H1 (cell line): Measurements from ENCODE around the gene KIR3DL2. TPM values are rescaled to one million over a fixed set of nuclear protein-coding genes. Genes with fewer than 3 reads are reported as not detected.

Experiments
- CTCF ChIA-PET: fragments of 300-600 bp; sonication (Branson Sonifier 250); formaldehyde crosslinking; loops from one replicate; lab custom pipeline; 2021; ENCODE audit not compliant: partially characterized antibody; lab: Charles Lee
- POLR2A ChIA-PET: fragments of 300-600 bp; sonication (Branson Sonifier 250); formaldehyde crosslinking; loops from one replicate; lab custom pipeline; 2021; ENCODE audit warnings: inconsistent platforms; ENCODE audit not compliant: partially characterized antibody; lab: Charles Lee
- DNase-seq, 2 experiments: peaks; one replicate each; pipeline versions ENCODE4 v3.0.0 to v3.0.0-alpha.2; 2010 to 2022; ENCODE audit warnings: low spot score in 2 of 2, low read depth in 1 of 2, mixed read lengths in 1 of 2
- FAIRE-seq: peaks from 2 replicates; lab custom pipeline; 2011; peaks lifted over from hg19 to GRCh38; lab: Jason Lieb, UNC
- H2AFZ ChIP-seq: 2 replicates; pipeline ENCODE4 v1.8.1; 2012; ENCODE audit warnings: low read length, inconsistent platforms
- H2AK5ac ChIP-seq: 2 replicates; pipeline ENCODE4 v1.6.1; 2013; ENCODE audit warnings: low read depth, low read length
- H2BK120ac ChIP-seq: replicated peaks from 2 replicates; pipeline ENCODE3; 2013; ENCODE audit warnings: low read depth, low read length, inconsistent platforms
- H2BK12ac ChIP-seq: 2 replicates; pipeline ENCODE4 v1.6.1; 2013; ENCODE audit warnings: low read depth, low read length
- H2BK15ac ChIP-seq: 2 replicates; pipeline ENCODE4 v1.6.1; 2013; ENCODE audit warnings: low read length
- H2BK20ac ChIP-seq: 2 replicates; pipeline ENCODE4 v1.6.1; 2013; ENCODE audit warnings: low read length
- H2BK5ac ChIP-seq: 2 replicates; pipeline ENCODE4 v1.6.1; 2013; ENCODE audit warnings: low read depth, low read length
- H3K14ac ChIP-seq: 2 replicates; pipeline ENCODE4 v1.6.1; 2013; ENCODE audit warnings: inconsistent platforms; ENCODE audit not compliant: insufficient read length
- H3K18ac ChIP-seq: 2 replicates; pipeline ENCODE4 v1.6.1; 2013; ENCODE audit warnings: low read length; ENCODE audit errors: extremely low read depth
- H3K23ac ChIP-seq: 2 replicates; pipeline ENCODE4 v1.6.1; 2013; ENCODE audit warnings: inconsistent platforms; ENCODE audit not compliant: insufficient read length
- H3K23me2 ChIP-seq: 2 replicates; pipeline ENCODE4 v1.6.1; 2013; ENCODE audit warnings: low read depth, low read length
- H3K27ac ChIP-seq: 2 replicates; pipeline ENCODE4 v1.6.1; 2011; ENCODE audit warnings: low read depth, low read length, inconsistent platforms
- H3K27me3 ChIP-seq, 4 experiments: replicated peaks in 1 of 4; 1 replicate in 1 of 4; 2 replicates in 3 of 4; pipeline versions ENCODE4 v1.6.1 to v1.8.1; 2011 to 2013; ENCODE audit warnings: low read length in 3 of 4, mild to moderate bottlenecking in 3 of 4, inconsistent platforms in 2 of 4, mixed read lengths in 2 of 4, moderate library complexity in 1 of 4; ENCODE audit not compliant: control insufficient read depth in 3 of 4, insufficient read depth in 3 of 4; ENCODE audit errors: extremely low read depth in 1 of 4
- H3K36me3 ChIP-seq, 4 experiments: 2 replicates each; pipeline versions ENCODE4 v1.6.1 to v1.8.1; 2011 to 2013; ENCODE audit warnings: mild to moderate bottlenecking in 4 of 4, low read length in 3 of 4, moderate library complexity in 2 of 4, control low read depth in 1 of 4, inconsistent platforms in 1 of 4; ENCODE audit not compliant: insufficient read depth in 4 of 4, control insufficient read depth in 2 of 4
- H3K4ac ChIP-seq: replicated peaks from 2 replicates; pipeline ENCODE3; 2013; ENCODE audit warnings: low read length, low read depth, mixed read lengths, inconsistent platforms; ENCODE audit not compliant: insufficient read length
- H3K4me1 ChIP-seq, 4 experiments: replicated peaks in 1 of 4; 1 replicate in 1 of 4; 2 replicates in 3 of 4; pipeline versions ENCODE4 v1.6.1 to v1.8.1; 2011 to 2013; ENCODE audit warnings: low read length in 3 of 4, inconsistent platforms in 2 of 4, mixed read lengths in 1 of 4; ENCODE audit not compliant: insufficient read depth in 4 of 4, control insufficient read depth in 3 of 4
- H3K4me2 ChIP-seq, 2 experiments: 2 replicates each; pipeline versions ENCODE4 v1.6.1 to v1.8.1; 2011 to 2013; ENCODE audit warnings: low read depth in 2 of 2, low read length in 2 of 2, control low read depth in 1 of 2, inconsistent platforms in 1 of 2, mild to moderate bottlenecking in 1 of 2; ENCODE audit not compliant: insufficient read depth in 1 of 2
- H3K4me3 ChIP-seq, 4 experiments: fragments of 200-600, 300-600 bp in 1 of 4; sonication (generic), shearing (Covaris generic), sonication (Bioruptor Twin) in 1 of 4; 2 replicates each; pipeline versions ENCODE4 v1.5.1 to v1.8.1; 2011 to 2016; ENCODE audit warnings: low read length in 4 of 4, low read depth in 3 of 4, control low read depth in 2 of 4, inconsistent platforms in 2 of 4, mild to moderate bottlenecking in 2 of 4, mixed read lengths in 1 of 4, moderate library complexity in 1 of 4; ENCODE audit not compliant: insufficient read depth in 2 of 4; ENCODE audit errors: extremely low read depth in 1 of 4
- H3K56ac ChIP-seq: replicated peaks from 2 replicates; pipeline ENCODE3; 2013; ENCODE audit warnings: low read depth, mild to moderate bottlenecking, mixed read lengths, low read length, inconsistent platforms; ENCODE audit not compliant: insufficient read length
- H3K79me1 ChIP-seq: 2 replicates; pipeline ENCODE4 v1.6.1; 2013; ENCODE audit warnings: low read depth, low read length, control low read depth
- H3K79me2 ChIP-seq, 2 experiments: 2 replicates each; pipeline versions ENCODE4 v1.6.1 to v1.8.1; 2012 to 2013; ENCODE audit warnings: low read length in 2 of 2, mild to moderate bottlenecking in 2 of 2, inconsistent platforms in 1 of 2; ENCODE audit not compliant: insufficient read depth in 2 of 2, control insufficient read depth in 1 of 2
- H3K9ac ChIP-seq, 4 experiments: replicated peaks in 1 of 4; 1 replicate in 1 of 4; 2 replicates in 3 of 4; pipeline versions ENCODE4 v1.6.1 to v1.8.1; 2011 to 2013; ENCODE audit warnings: low read depth in 3 of 4, low read length in 3 of 4, control low read depth in 2 of 4, mild to moderate bottlenecking in 2 of 4, moderate library complexity in 2 of 4, inconsistent platforms in 1 of 4; ENCODE audit errors: extremely low read depth in 1 of 4
- H3K9me3 ChIP-seq, 2 experiments: 2 replicates each; pipeline versions ENCODE4 v1.6.1 to v1.8.1; 2012 to 2013; ENCODE audit warnings: mild to moderate bottlenecking in 2 of 2, moderate library complexity in 2 of 2, control low read depth in 1 of 2, inconsistent platforms in 1 of 2, low read depth in 1 of 2, low read length in 1 of 2, mixed read lengths in 1 of 2; ENCODE audit not compliant: insufficient read depth in 2 of 2
- H4K20me1 ChIP-seq, 2 experiments: replicated peaks in 1 of 2; 2 replicates each; pipeline versions ENCODE3 to v1.8.1; 2011 to 2013; ENCODE audit warnings: inconsistent platforms in 2 of 2, low read length in 2 of 2, mild to moderate bottlenecking in 1 of 2; ENCODE audit not compliant: insufficient read depth in 2 of 2, control insufficient read depth in 1 of 2
- H4K5ac ChIP-seq: 2 replicates; pipeline ENCODE4 v1.6.1; 2013; ENCODE audit warnings: low read length, low read depth, mixed read lengths, inconsistent platforms; ENCODE audit not compliant: insufficient read length
- H4K8ac ChIP-seq: 2 replicates; pipeline ENCODE4 v1.8.0; 2013; ENCODE audit warnings: mild to moderate bottlenecking, moderate library complexity, low read length, inconsistent platforms; ENCODE audit not compliant: insufficient read depth; ENCODE audit errors: extremely low read depth
- H4K91ac ChIP-seq: replicated peaks from 2 replicates; pipeline ENCODE3; 2013; ENCODE audit warnings: low read length, mixed read lengths, inconsistent platforms; ENCODE audit not compliant: insufficient read length
- CBX5 ChIP-seq: fragments of 300-800, 300-1000 bp; sonication (generic); IDR thresholded peaks from 2 replicates; pipeline ENCODE4 v1.7.1; 2016; ENCODE audit warnings: antibody characterized with exemption, low read length, low read depth
- CHD1 ChIP-seq: IDR thresholded peaks from 2 replicates; pipeline ENCODE4 v1.6.1; 2012; ENCODE audit warnings: low read depth, low read length, improper control_type of control experiment
- CTBP2 ChIP-seq: IDR thresholded peaks from 2 replicates; pipeline ENCODE4 v1.7.0; 2011; ENCODE audit warnings: borderline replicate concordance, mild to moderate bottlenecking, moderate library complexity, mixed read lengths, low read length; ENCODE audit not compliant: insufficient read depth, insufficient read length
- EP300 ChIP-seq, 2 experiments: IDR thresholded peaks; 1 replicate in 1 of 2; 2 replicates in 1 of 2; pipeline ENCODE4 v1.6.1; 2011 to 2012; ENCODE audit warnings: low read depth in 2 of 2, low read length in 2 of 2, mild to moderate bottlenecking in 2 of 2, borderline replicate concordance in 1 of 2, inconsistent platforms in 1 of 2, moderate library complexity in 1 of 2
- GABPA ChIP-seq: IDR thresholded peaks from 2 replicates; pipeline ENCODE4 v1.6.1; 2011; ENCODE audit warnings: mild to moderate bottlenecking, low read length, moderate library complexity, borderline replicate concordance; ENCODE audit not compliant: insufficient read depth
- HDAC6 ChIP-seq: IDR thresholded peaks from one replicate; pipeline ENCODE4 v1.7.1; 2012; ENCODE audit warnings: low read depth, mild to moderate bottlenecking, inconsistent platforms, low read length, moderate library complexity
- POLR2A ChIP-seq, 2 experiments: IDR thresholded peaks; 1 replicate in 1 of 2; 2 replicates in 1 of 2; pipeline ENCODE4 v1.6.1; 2011; ENCODE audit warnings: low read depth in 2 of 2, low read length in 2 of 2, mild to moderate bottlenecking in 2 of 2; ENCODE audit errors: control extremely low read depth in 1 of 2
- POLR2AphosphoS5 ChIP-seq: IDR thresholded peaks from 2 replicates; pipeline ENCODE4 v1.6.1; 2011; ENCODE audit warnings: low read depth, low read length
- POU5F1 ChIP-seq: IDR thresholded peaks from 2 replicates; pipeline ENCODE4 v1.6.1; 2011; ENCODE audit warnings: low read depth, mild to moderate bottlenecking, low read length, moderate library complexity
- RAD21 ChIP-seq, 2 experiments: IDR thresholded peaks in 1 of 2; conservative IDR thresholded peaks in 1 of 2; 2 replicates each; pipeline ENCODE4 v1.6.1; 2011; ENCODE audit warnings: low read depth in 2 of 2, low read length in 2 of 2, improper control_type of control experiment in 1 of 2, inconsistent platforms in 1 of 2, mild to moderate bottlenecking in 1 of 2, moderate library complexity in 1 of 2
- SAP30 ChIP-seq: fragments of 300-600 bp; sonication (generic); IDR thresholded peaks from 2 replicates; pipeline ENCODE4 v1.7.1; 2012; ENCODE audit warnings: low read length, moderate library complexity, mild to moderate bottlenecking, inconsistent platforms; ENCODE audit not compliant: insufficient read depth, insufficient replicate concordance
- SRF ChIP-seq: IDR thresholded peaks from 2 replicates; pipeline ENCODE4 v1.6.1; 2011; ENCODE audit warnings: mild to moderate bottlenecking, low read depth, low read length, moderate library complexity
- TEAD4 ChIP-seq: IDR thresholded peaks from 2 replicates; pipeline ENCODE4 v1.6.1; 2012; ENCODE audit warnings: low read depth, low read length, inconsistent platforms, mixed read lengths
- WGBS, 2 experiments: shearing (Covaris generic) in 1 of 2; methylation state at CpG; one replicate each; pipeline versions ENCODE4 v1.1.6 to v1.1.7; 2013 to 2015; ENCODE audit warnings: low lambda C conversion rate in 2 of 2, mixed read lengths in 2 of 2, inconsistent platforms in 1 of 2, low coverage in 1 of 2, missing lambda C conversion rate in 1 of 2; ENCODE audit not compliant: insufficient replicate concordance in 2 of 2, insufficient coverage in 1 of 2, insufficient read length in 1 of 2; ENCODE audit errors: extremely low coverage in 1 of 2, missing lambda C conversion rate in 1 of 2; 5-methylcytosine and 5-hydroxymethylcytosine counted together
- polyA plus RNA-seq, 7 experiments: library from polyadenylated mRNA; depleted of rRNA in 3 of 7; stranded (reverse) in 5 of 7; unstranded in 2 of 7; fragments of >200 nt in 5 of 7; fragments of 200-250 nt in 2 of 7; gene quantifications; 1 replicate in 5 of 7; 2 replicates in 1 of 7; 4 replicates in 1 of 7; pipeline versions ENCODE4 v1.2.1 to v1.2.3, GENCODE V29; 2011 to 2013; ENCODE audit warnings: missing spikeins in 2 of 7, mixed read lengths in 2 of 7
- total RNA-seq: library from RNA; stranded (reverse); fragmentation: NEBNext Ultra II Directional; extraction: Animal tissue kit (Norgen Biotek cat#: 25700); gene quantifications from 2 replicates; pipeline ENCODE4 v1.2.1, GENCODE V29; 2021
- TF ChIP-seq, protein P1 (sequence below): IDR thresholded peaks from 2 replicates; pipeline ENCODE4 v1.6.1; 2012; ENCODE audit warnings: inconsistent platforms

Gene KIR3DL2
- total and polyA plus RNA-seq, 2 of the 8 experiments (the other 6 are each of a cell fraction or from before 2014, with no cell fraction given): not detected

DNA sequence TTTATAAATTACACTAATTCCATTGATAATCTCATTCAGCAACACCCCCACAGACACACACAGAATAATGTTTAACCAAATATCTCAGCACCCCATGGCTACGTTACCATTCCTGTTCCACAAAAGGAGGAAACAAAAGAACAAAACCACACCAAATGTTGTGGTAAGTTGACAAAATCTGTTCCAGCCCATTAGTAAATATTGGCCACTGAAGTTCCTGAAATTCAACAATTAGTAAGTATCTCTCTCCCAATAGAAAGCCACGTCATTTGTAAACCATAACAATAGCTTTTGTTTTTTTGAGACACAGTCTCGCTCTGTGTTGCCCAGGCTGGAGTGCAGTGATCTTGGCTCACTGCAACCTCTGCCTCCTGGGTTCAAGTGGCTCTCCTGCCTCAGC is 21.5 kb downstream of the KIR3DL2 start:
- no peak overlapping the region for H2BK120ac ChIP-seq
- ChIA-PET POLR2A (interaction anchor here (0.6 kb wide), 1 partner anchor 76 kb away, joined by 6 read pairs; no protein-coding TSS in a partner anchor), CTCF (interaction anchor here (0.6 to 1.3 kb wide), 2 partner anchors 13 to 20 kb away, joined by 3 read pairs; no protein-coding TSS in a partner anchor)
- no peaks in the 10 kb centered on the region for H3K36me3 ChIP-seq
- 68% methylated on average over 3 of the region's 3 CpGs; no CpG with 5 or more reads in 1 of the 2 experiments for WGBS, 2 experiments
- no peaks in the 10 kb centered on the region for H3K79me2 ChIP-seq
- no peak overlapping the region for H2BK20ac ChIP-seq
- FAIRE-seq (no peak), DNase-seq (no peak)
- H3K4me2 ChIP-seq: no peak overlapping the region
- H3K9me3 ChIP-seq: peaks cover 0 to 10% of the 10 kb centered on the region in 2 experiments; a peak in 3 of 4 replicates
- H2BK12ac ChIP-seq: no peak overlapping the region
- H3K23ac ChIP-seq: no peak overlapping the region
- no peak overlapping the region for H2BK15ac ChIP-seq
- no peak overlapping the region for H4K5ac ChIP-seq
- no peak overlapping the region for H2AK5ac ChIP-seq
- no peak overlapping the region for H3K14ac ChIP-seq
- H3K23me2 ChIP-seq: no peaks in the 10 kb centered on the region
- no peak overlapping the region for H3K4ac ChIP-seq
- no peaks in the 10 kb centered on the region for H3K27me3 ChIP-seq
- H2BK5ac ChIP-seq: no peak overlapping the region
- H4K8ac ChIP-seq: no peak overlapping the region
- H4K91ac ChIP-seq: no peak overlapping the region
- no peaks in the 10 kb centered on the region for H3K4me1 ChIP-seq
- H3K27ac ChIP-seq: no peak overlapping the region
- H3K9ac ChIP-seq: no peak overlapping the region
- H2AFZ ChIP-seq: no peak overlapping the region
- no peaks in the 10 kb centered on the region for H3K79me1 ChIP-seq
- H4K20me1 ChIP-seq: no peaks in the 10 kb centered on the region
- H3K56ac ChIP-seq: no peak overlapping the region
- H3K4me3 ChIP-seq: no peak overlapping the region
- no peak overlapping the region for H3K18ac ChIP-seq
- no peak for TF ChIP-seq POLR2AphosphoS5
- no peak for TF ChIP-seq SRF
- TF ChIP-seq POLR2A (IDR thresholded peaks at IDR 0.05; ENCODE audit: control extremely low read depth in 1 of 2, low read depth in 2 of 2, low read length in 2 of 2): no peak
- no peak for TF ChIP-seq CTBP2
- no peak for TF ChIP-seq EP300 (IDR thresholded peaks at IDR 0.05; ENCODE audit: borderline replicate concordance in 1 of 2, low read depth in 2 of 2, low read length in 2 of 2)
- TF ChIP-seq POU5F1: no peak
- TF ChIP-seq HDAC6: no peak
- TF ChIP-seq TEAD4: no peak
- TF ChIP-seq, protein P1, sequence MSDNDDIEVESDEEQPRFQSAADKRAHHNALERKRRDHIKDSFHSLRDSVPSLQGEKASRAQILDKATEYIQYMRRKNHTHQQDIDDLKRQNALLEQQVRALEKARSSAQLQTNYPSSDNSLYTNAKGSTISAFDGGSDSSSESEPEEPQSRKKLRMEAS: no peak
- TF ChIP-seq CBX5: no peak
- TF ChIP-seq RAD21 (IDR thresholded peaks at IDR 0.05 in 1 of 2, conservative IDR thresholded peaks at IDR 0.05 in 1 of 2; ENCODE audit: low read depth in 2 of 2, low read length in 2 of 2): no peak
- no peak for TF ChIP-seq GABPA
- no peak for TF ChIP-seq SAP30
- no peak for TF ChIP-seq CHD1
